Testis (tissue), 3 donors: ENCODE results near the gene MBP. TPM values are rescaled to one million over a fixed set of nuclear protein-coding genes. Genes with fewer than 3 reads are reported as not detected.

Experiments used
- DNase-seq: peaks from one replicate; pipeline ENCODE4 v3.0.0-alpha.2; 2019
- H3K27ac ChIP-seq, 2 donors: fragments of 200-600 bp; sonication (generic); one replicate each; pipeline ENCODE4 v1.5.1; 2019
- H3K27me3 ChIP-seq: fragments of 200-600 bp; sonication (generic); one replicate; pipeline ENCODE4 v1.5.1; 2019
- H3K36me3 ChIP-seq: fragments of 200-600 bp; sonication (generic); one replicate; pipeline ENCODE4 v1.5.1; 2017; ENCODE audit warnings: low read depth; ENCODE audit errors: missing control alignments
- H3K4me1 ChIP-seq: fragments of 200-600 bp; sonication (generic); one replicate; pipeline ENCODE4 v1.5.1; 2019
- H3K4me3 ChIP-seq, 2 donors: fragments of 200-600 bp; sonication (generic); one replicate each; pipeline ENCODE4 v1.5.1; 2017 to 2019
- H3K9me3 ChIP-seq: fragments of 200-600 bp; sonication (generic); one replicate; pipeline ENCODE4 v1.5.1; 2017
- POLR2A ChIP-seq: fragments of 450-650 bp; IDR thresholded peaks from one replicate; pipeline ENCODE4 v1.6.1; 2017; ENCODE audit warnings: antibody characterized with exemption, mild to moderate bottlenecking, moderate library complexity
- WGBS, 2 donors: methylation state at CpG; one replicate each; pipeline ENCODE4 v1.1.5; 2018; 5-methylcytosine and 5-hydroxymethylcytosine counted together
- intact Hi-C: fragments of 100-400 bp; cut with DNase I; formaldehyde crosslinking; loops from one replicate; pipeline ENCODE4 v1.15.1; 2023; ENCODE audit warnings: low total_unique reads
- polyA plus RNA-seq: library from polyadenylated mRNA; stranded (reverse); fragments of 350-450 nt; fragmentation: Illumina TruSeq; extraction: RNeasy Lipid Tissue Mini Kit (QIAGEN cat#74804); gene quantifications from one replicate; pipeline ENCODE4 v1.2.3, GENCODE V29; 2014; ENCODE audit warnings: low read depth, low replicate concordance; ENCODE audit not compliant: insufficient read depth
- total RNA-seq, 2 donors: library from RNA; depleted of rRNA; stranded (reverse); fragments of >200 nt; gene quantifications; one replicate each; pipeline ENCODE4 v1.2.3, GENCODE V29; 2016
- TF ChIP-seq, protein P1 (sequence below), 3 experiments: fragments of 450-650 bp in 2 of 3; fragments of 200-600 bp in 1 of 3; sonication (generic) in 1 of 3; IDR thresholded peaks; one replicate each; pipeline ENCODE4 v1.5.1; 2016 to 2019; ENCODE audit warnings: antibody characterized with exemption in 3 of 3, mild to moderate bottlenecking in 2 of 3, moderate library complexity in 1 of 3

Gene MBP
- total and polyA plus RNA-seq, 3 donors from 2014 or later, result 15.4 to 20.3 (median 16.7) TPM

GRCh38 chr18:77056344-77057005 lies 76.1 kb downstream of the MBP start:
- DNase-seq, result peak; percentile 83
- H3K27ac ChIP-seq, result peak overlapping the region; percentile 90
- no peaks in the 10 kb centered on the region for H3K36me3 ChIP-seq
- intact Hi-C loops, result loop anchor here (10.0 kb wide), 1 partner anchor 52 kb away; no protein-coding TSS in a partner anchor
- H3K27me3 ChIP-seq, result no peaks in the 10 kb centered on the region
- TF ChIP-seq, protein P1, sequence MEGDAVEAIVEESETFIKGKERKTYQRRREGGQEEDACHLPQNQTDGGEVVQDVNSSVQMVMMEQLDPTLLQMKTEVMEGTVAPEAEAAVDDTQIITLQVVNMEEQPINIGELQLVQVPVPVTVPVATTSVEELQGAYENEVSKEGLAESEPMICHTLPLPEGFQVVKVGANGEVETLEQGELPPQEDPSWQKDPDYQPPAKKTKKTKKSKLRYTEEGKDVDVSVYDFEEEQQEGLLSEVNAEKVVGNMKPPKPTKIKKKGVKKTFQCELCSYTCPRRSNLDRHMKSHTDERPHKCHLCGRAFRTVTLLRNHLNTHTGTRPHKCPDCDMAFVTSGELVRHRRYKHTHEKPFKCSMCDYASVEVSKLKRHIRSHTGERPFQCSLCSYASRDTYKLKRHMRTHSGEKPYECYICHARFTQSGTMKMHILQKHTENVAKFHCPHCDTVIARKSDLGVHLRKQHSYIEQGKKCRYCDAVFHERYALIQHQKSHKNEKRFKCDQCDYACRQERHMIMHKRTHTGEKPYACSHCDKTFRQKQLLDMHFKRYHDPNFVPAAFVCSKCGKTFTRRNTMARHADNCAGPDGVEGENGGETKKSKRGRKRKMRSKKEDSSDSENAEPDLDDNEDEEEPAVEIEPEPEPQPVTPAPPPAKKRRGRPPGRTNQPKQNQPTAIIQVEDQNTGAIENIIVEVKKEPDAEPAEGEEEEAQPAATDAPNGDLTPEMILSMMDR (IDR thresholded peaks at IDR 0.05), result no peak
- no peak for TF ChIP-seq POLR2A
- H3K4me1 ChIP-seq, result peaks cover 46% of the 10 kb centered on the region
- no peaks in the 10 kb centered on the region for H3K9me3 ChIP-seq
- 13 to 16% methylated on average over 18 to 21 of the region's 21 CpGs for WGBS, 2 donors
- H3K4me3 ChIP-seq, result no peak overlapping the region

DNA sequence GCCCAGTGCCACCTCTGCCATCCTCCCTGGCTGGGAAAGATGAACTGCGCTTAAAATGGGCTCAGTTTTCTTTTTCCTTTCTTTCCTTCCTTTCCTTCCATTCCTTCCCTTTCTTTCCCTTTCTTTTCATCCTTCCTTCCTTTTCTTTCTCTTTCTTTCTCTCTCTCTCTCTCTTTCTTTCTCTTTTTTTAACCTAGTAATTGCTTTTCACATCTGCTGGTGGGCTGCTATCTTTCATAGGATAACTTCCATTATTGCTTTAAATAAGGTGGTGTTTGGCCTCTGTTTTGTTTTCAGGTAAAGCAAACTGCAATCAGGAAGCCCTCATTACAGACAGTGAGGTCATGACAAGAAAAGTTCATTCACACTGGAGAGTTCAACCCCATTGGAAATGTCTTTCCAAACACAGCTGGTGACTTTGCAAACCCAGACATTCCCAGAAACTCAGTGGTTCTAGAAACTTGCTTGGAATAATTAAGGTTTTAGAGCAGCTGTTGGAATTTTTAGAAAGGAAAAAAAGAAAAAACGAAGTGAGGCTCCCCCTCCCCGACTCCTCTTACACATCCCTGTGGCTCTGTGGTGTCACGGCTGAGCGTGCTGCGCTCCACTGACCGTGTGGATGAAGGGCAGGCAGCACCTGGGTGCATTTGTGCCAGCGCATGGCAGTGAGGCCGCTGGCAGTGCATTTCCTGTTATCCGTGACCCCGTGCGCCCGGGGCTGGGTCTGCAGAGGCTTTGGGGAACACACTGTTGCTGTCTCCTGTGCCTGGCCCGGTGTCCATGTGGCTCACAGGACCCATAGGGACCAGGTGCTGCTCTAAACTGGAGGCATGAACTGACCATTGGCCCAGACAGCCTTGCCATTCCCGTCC lies 76.9 kb downstream of the MBP start:
- intact Hi-C loops, result loop anchor here (10.0 kb wide), 1 partner anchor 51 kb away; no protein-coding TSS in a partner anchor
- 44 to 49% methylated on average over 15 of the region's 15 CpGs for WGBS, 2 donors
- no peak for TF ChIP-seq POLR2A
- TF ChIP-seq, protein P1 (IDR thresholded peaks at IDR 0.05), result no peak
- Histone ChIP-seq H3K36me3 (no peaks in the 10 kb centered on the region), H3K4me1 (peaks cover 46% of the 10 kb centered on the region), H3K27me3 (no peaks in the 10 kb centered on the region), H3K9me3 (no peaks in the 10 kb centered on the region), H3K4me3 (no peak overlapping the region), H3K27ac (peak overlapping the region; percentile 90)
- DNase-seq, result no peak

GRCh38 chr18:77054606-77055428 lies 77.8 kb downstream of the MBP start:
- H3K9me3 ChIP-seq, result no peaks in the 10 kb centered on the region

DNA sequence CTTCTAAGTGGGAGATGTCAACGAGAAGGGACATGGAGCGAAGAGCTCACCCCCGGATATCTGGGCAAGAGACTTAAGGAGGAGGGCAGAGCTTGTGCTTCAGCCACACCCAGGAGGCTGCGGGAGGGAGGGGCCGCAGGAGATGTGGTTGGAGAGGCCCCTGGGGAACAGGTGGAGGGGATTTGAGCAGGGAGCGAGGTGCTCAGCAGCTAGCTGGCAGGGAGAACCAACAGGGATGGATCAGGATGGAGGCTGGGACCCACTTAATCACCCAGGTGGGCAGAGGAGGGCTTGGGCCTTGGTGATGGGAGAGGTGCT lies 78.3 kb downstream of the MBP start:
- H3K27me3 ChIP-seq, result no peaks in the 10 kb centered on the region
- TF ChIP-seq, protein P1 (IDR thresholded peaks at IDR 0.05), result no peak
- no peak for TF ChIP-seq POLR2A
- H3K27ac ChIP-seq, result peak overlapping the region in 1 of 2 donors; percentile 64
- WGBS, 2 donors, result 68 to 69% methylated on average over 6 of the region's 6 CpGs
- no peaks in the 10 kb centered on the region for H3K9me3 ChIP-seq
- intact Hi-C loops, result loop anchor here (10.0 kb wide), 1 partner anchor 49 kb away; no protein-coding TSS in a partner anchor
- H3K4me1 ChIP-seq, result peaks cover 46% of the 10 kb centered on the region
- H3K4me3 ChIP-seq, result no peak overlapping the region
- no peak for DNase-seq
- H3K36me3 ChIP-seq, result no peaks in the 10 kb centered on the region

More at GRCh38 chr18:77054606-77055428, 77.8 kb downstream of the MBP start:
- H3K4me3 ChIP-seq, result no peak overlapping the region
- peaks cover 46% of the 10 kb centered on the region for H3K4me1 ChIP-seq
- no peaks in the 10 kb centered on the region for H3K27me3 ChIP-seq
- H3K36me3 ChIP-seq, result no peaks in the 10 kb centered on the region
- DNase-seq, result peak; percentile 94
- peak overlapping the region; percentile 90 for H3K27ac ChIP-seq
- intact Hi-C loops, result loop anchor here (10.0 kb wide), 1 partner anchor 50 kb away; no protein-coding TSS in a partner anchor
- 41 to 42% methylated on average over 15 of the region's 15 CpGs for WGBS, 2 donors
- TF ChIP-seq, protein P1 (IDR thresholded peaks at IDR 0.05), result peak; percentile 51 to 76 (median 74)
- TF ChIP-seq POLR2A, result no peak
